ENCODE data around the gene KRTAP10-3. TPM values are rescaled to one million over a fixed set of nuclear protein-coding genes. Genes with fewer than 3 reads are reported as not detected.

The KRTAP10-3 gene
- total RNA-seq, 1 donor from 2014 or later, result not detected

GRCh38 chr21:44572959-44573583, 14.5 kb upstream of the KRTAP10-3 start:
- intact Hi-C loops (cut with micrococcal nuclease), result no loop called here
- DNase-seq, result no peak
- no peak overlapping the region for H3K4me3 ChIP-seq
- H3K27ac ChIP-seq (replicated peaks), result no peak overlapping the region
- peaks cover 37% of the 10 kb centered on the region for H3K9me3 ChIP-seq (replicated peaks)
- no peaks in the 10 kb centered on the region for H3K4me1 ChIP-seq
- TF ChIP-seq CTCF (IDR thresholded peaks at IDR 0.05; ENCODE audit: borderline replicate concordance), result no peak
- H3K36me3 ChIP-seq, result no peaks in the 10 kb centered on the region
- peaks cover 30% of the 10 kb centered on the region for H3K27me3 ChIP-seq (ENCODE audit: low read depth)

GRCh38 chr21:44571844-44572782, 13.5 kb upstream of the KRTAP10-3 start:
- no peak for TF ChIP-seq CTCF (IDR thresholded peaks at IDR 0.05; ENCODE audit: borderline replicate concordance)
- no peaks in the 10 kb centered on the region for H3K4me1 ChIP-seq
- no peak overlapping the region for H3K27ac ChIP-seq (replicated peaks)
- peaks cover 31% of the 10 kb centered on the region for H3K9me3 ChIP-seq (replicated peaks)
- DNase-seq, result no peak
- intact Hi-C loops (cut with micrococcal nuclease), result no loop called here
- H3K4me3 ChIP-seq, result no peak overlapping the region
- H3K27me3 ChIP-seq (ENCODE audit: low read depth), result peaks cover 30% of the 10 kb centered on the region
- H3K36me3 ChIP-seq, result no peaks in the 10 kb centered on the region

- peaks cover 27% of the 10 kb centered on the region for H3K9me3 ChIP-seq (replicated peaks)
- H3K36me3 ChIP-seq, result no peaks in the 10 kb centered on the region
- H3K27me3 ChIP-seq (ENCODE audit: low read depth), result peaks cover 30% of the 10 kb centered on the region
- TF ChIP-seq CTCF (IDR thresholded peaks at IDR 0.05; ENCODE audit: borderline replicate concordance), result no peak
- intact Hi-C loops (cut with micrococcal nuclease), result no loop called here
- DNase-seq, result no peak
- no peaks in the 10 kb centered on the region for H3K4me1 ChIP-seq
- no peak overlapping the region for H3K4me3 ChIP-seq
- no peak overlapping the region for H3K27ac ChIP-seq (replicated peaks)
Measured at GRCh38 chr21:44571296-44571695, 12.7 kb upstream of the KRTAP10-3 start.

GRCh38 chr21:44569861-44570517, 11.4 kb upstream of the KRTAP10-3 start:
- Histone ChIP-seq H3K4me1 (no peaks in the 10 kb centered on the region), H3K4me3 (no peak overlapping the region), H3K27me3 (ENCODE audit: low read depth) (peaks cover 27% of the 10 kb centered on the region), H3K27ac (replicated peaks) (no peak overlapping the region), H3K9me3 (replicated peaks) (peaks cover 21% of the 10 kb centered on the region), H3K36me3 (no peaks in the 10 kb centered on the region)
- intact Hi-C loops (cut with micrococcal nuclease), result no loop called here
- DNase-seq, result no peak
- TF ChIP-seq CTCF (IDR thresholded peaks at IDR 0.05; ENCODE audit: borderline replicate concordance), result no peak

GRCh38 chr21:44568667-44569556, 10.3 kb upstream of the KRTAP10-3 start:
- TF ChIP-seq CTCF (IDR thresholded peaks at IDR 0.05; ENCODE audit: borderline replicate concordance), result no peak
- Histone ChIP-seq H3K9me3 (replicated peaks) (peaks cover 26% of the 10 kb centered on the region), H3K36me3 (no peaks in the 10 kb centered on the region), H3K4me1 (no peaks in the 10 kb centered on the region), H3K27me3 (ENCODE audit: low read depth) (peaks cover 19% of the 10 kb centered on the region), H3K27ac (replicated peaks) (no peak overlapping the region), H3K4me3 (no peak overlapping the region)
- intact Hi-C loops (cut with micrococcal nuclease), result no loop called here
- no peak for DNase-seq

All from left ventricle myocardium inferior (tissue), 1 donor.